SU-DHL-6 (cell line): ENCODE measurements around the gene FRMD3.

Experiments used
- H2AFZ ChIP-seq: fragments of 200-600 bp; sonication (generic); 2 replicates; pipeline ENCODE4 v1.6.1; 2014; ENCODE audit warnings: low read depth, mild to moderate bottlenecking, moderate library complexity, mixed read lengths, antibody characterized with exemption, low read length; ENCODE audit not compliant: severe bottlenecking
- H3F3A ChIP-seq: fragments of 200-600 bp; shearing (Covaris generic); 2 replicates; pipeline ENCODE4 v1.6.0; 2016; ENCODE audit warnings: antibody characterized with exemption, mild to moderate bottlenecking; ENCODE audit not compliant: insufficient read depth
- H3K27ac ChIP-seq: fragments of 200-600 bp; sonication (generic); 2 replicates; pipeline ENCODE4 v1.5.1; 2016; ENCODE audit warnings: low read depth, mild to moderate bottlenecking, low read length, moderate library complexity, mixed read lengths
- H3K27me3 ChIP-seq: fragments of 200-600 bp; sonication (generic), shearing (Covaris generic); 2 replicates; pipeline ENCODE4 v1.6.0; 2014; ENCODE audit warnings: mild to moderate bottlenecking, low read length
- H3K36me3 ChIP-seq: fragments of 200-600 bp; sonication (generic); 2 replicates; pipeline ENCODE4 v1.6.1; 2014; ENCODE audit warnings: mild to moderate bottlenecking, low read length, mixed read lengths
- H3K4me2 ChIP-seq: fragments of 300-600, 200-600 bp; shearing (Covaris generic), sonication (generic); 2 replicates; pipeline ENCODE4 v1.6.0; 2014; ENCODE audit warnings: low read length, low read depth, mild to moderate bottlenecking; ENCODE audit not compliant: poor library complexity, severe bottlenecking
- H3K4me3 ChIP-seq: fragments of 200-600 bp; sonication (generic); 2 replicates; pipeline ENCODE4 v1.5.1; 2014; ENCODE audit warnings: antibody characterized with exemption, low read length, mild to moderate bottlenecking, mixed read lengths; ENCODE audit not compliant: insufficient read depth, poor library complexity, severe bottlenecking
- H3K79me2 ChIP-seq: fragments of 200-600 bp; sonication (generic); 2 replicates; pipeline ENCODE4 v1.6.1; 2014; ENCODE audit warnings: mild to moderate bottlenecking, low read length, moderate library complexity; ENCODE audit not compliant: insufficient read depth
- H3K9ac ChIP-seq: fragments of 200-600 bp; sonication (generic); 2 replicates; pipeline ENCODE4 v1.7.0; 2014; ENCODE audit warnings: mild to moderate bottlenecking, low read length
- H3K9me2 ChIP-seq: fragments of 200-600 bp; sonication (generic); replicated peaks from 2 replicates; pipeline ENCODE4 v1.6.1; 2014; ENCODE audit warnings: low read length; ENCODE audit not compliant: insufficient read depth
- H3K9me3 ChIP-seq: fragments of 200-600 bp; sonication (generic); 2 replicates; pipeline ENCODE4 v1.6.1; 2014; ENCODE audit warnings: low read length, mixed read lengths; ENCODE audit not compliant: insufficient read depth
- H4K20me1 ChIP-seq: fragments of 200-600 bp; sonication (generic); 2 replicates; pipeline ENCODE4 v1.6.1; 2014; ENCODE audit warnings: low read depth, mild to moderate bottlenecking, antibody characterized with exemption, low read length, moderate library complexity, mixed read lengths
- CTCF ChIP-seq: fragments of 200-600 bp; sonication (generic); IDR thresholded peaks from one replicate; pipeline ENCODE4 v1.5.1; 2017; ENCODE audit warnings: antibody characterized with exemption, mild to moderate bottlenecking, low read length, moderate library complexity; ENCODE audit not compliant: insufficient read depth, poor library complexity, severe bottlenecking
- EZH2phosphoT487 ChIP-seq: fragments of 200-600 bp; sonication (generic), shearing (Covaris generic); conservative IDR thresholded peaks from 2 replicates; pipeline ENCODE4 v1.6.1; 2018; ENCODE audit warnings: mild to moderate bottlenecking, antibody characterized with exemption, low read length, moderate library complexity, mixed read lengths

FRMD3 gene

GRCh38 chr9:83257937-83258891 is 280.0 kb downstream of the FRMD3 start:
- no peak overlapping the region for H2AFZ ChIP-seq
- H3K9ac ChIP-seq: no peak overlapping the region
- no peaks in the 10 kb centered on the region for H3F3A ChIP-seq
- H3K9me2 ChIP-seq: no peaks in the 10 kb centered on the region
- no peak for TF ChIP-seq CTCF
- no peak for TF ChIP-seq EZH2phosphoT487
- no peaks in the 10 kb centered on the region for H3K79me2 ChIP-seq
- no peaks in the 10 kb centered on the region for H3K27me3 ChIP-seq
- H3K4me2 ChIP-seq: no peak overlapping the region
- no peaks in the 10 kb centered on the region for H4K20me1 ChIP-seq
- H3K4me3 ChIP-seq: no peak overlapping the region
- no peaks in the 10 kb centered on the region for H3K36me3 ChIP-seq
- no peak overlapping the region for H3K27ac ChIP-seq
- no peaks in the 10 kb centered on the region for H3K9me3 ChIP-seq

- Histone ChIP-seq H3K27ac (no peak overlapping the region), H3K36me3 (no peaks in the 10 kb centered on the region), H3K4me2 (no peak overlapping the region)
These were observed 290.5 kb downstream of the FRMD3 start for GRCh38 chr9:83247732-83248131.

GRCh38 chr9:83245979-83246659 is 292.1 kb downstream of the FRMD3 start:
- Histone ChIP-seq H2AFZ (no peak overlapping the region), H3K9me3 (no peaks in the 10 kb centered on the region), H3K27me3 (no peaks in the 10 kb centered on the region), H3F3A (no peaks in the 10 kb centered on the region), H3K36me3 (no peaks in the 10 kb centered on the region), H3K4me2 (no peak overlapping the region), H3K27ac (no peak overlapping the region), H3K4me3 (no peak overlapping the region), H3K9ac (no peak overlapping the region), H3K79me2 (no peaks in the 10 kb centered on the region), H4K20me1 (no peaks in the 10 kb centered on the region), H3K9me2 (no peaks in the 10 kb centered on the region)
- TF ChIP-seq EZH2phosphoT487 (no peak), CTCF (no peak)

More at GRCh38 chr9:83247732-83248131, 290.5 kb downstream of the FRMD3 start:
- H3K9me3 ChIP-seq: no peaks in the 10 kb centered on the region
- H3K9me2 ChIP-seq: no peaks in the 10 kb centered on the region
- TF ChIP-seq CTCF (no peak), EZH2phosphoT487 (no peak)
- no peaks in the 10 kb centered on the region for H3F3A ChIP-seq
- H3K4me3 ChIP-seq: no peak overlapping the region
- no peaks in the 10 kb centered on the region for H4K20me1 ChIP-seq
- H3K9ac ChIP-seq: no peak overlapping the region
- H3K27me3 ChIP-seq: no peaks in the 10 kb centered on the region
- no peak overlapping the region for H2AFZ ChIP-seq
- no peaks in the 10 kb centered on the region for H3K79me2 ChIP-seq
